ENCODE measurements around the gene RPS26.

The RPS26 gene

DNA sequence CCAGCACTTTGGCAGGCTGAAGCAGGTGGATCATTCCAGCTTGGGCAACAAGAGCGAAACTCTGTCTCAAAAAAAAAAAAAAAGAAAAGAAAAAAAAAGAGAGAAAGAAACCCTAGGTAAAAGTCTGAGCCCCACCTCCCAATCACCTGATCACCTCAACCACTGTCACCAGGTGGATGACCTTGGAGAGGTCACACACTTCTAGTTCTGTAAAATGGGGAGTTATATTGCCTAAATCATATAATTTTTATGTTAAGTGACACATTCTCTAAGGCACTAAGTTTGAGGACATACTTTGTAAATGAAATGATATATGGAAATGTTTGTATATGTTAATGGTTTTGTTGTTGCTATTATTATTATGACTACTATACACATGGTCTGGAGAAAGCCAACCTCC, 36.7 kb downstream of the RPS26 start:
- TF ChIP-seq TAF1 (IDR thresholded peaks at IDR 0.05; ENCODE audit: borderline replicate concordance, insufficient read depth, low read length): no peak
- no peak for TF ChIP-seq REST (IDR thresholded peaks at IDR 0.05; ENCODE audit: insufficient read depth in 1 of 2, low read depth in 2 of 2, low read length in 2 of 2)
- no peak for TF ChIP-seq FOXP2 (optimal IDR thresholded peaks at IDR 0.05; ENCODE audit: borderline replicate concordance, extremely low read depth, extremely low read length, insufficient read depth)
- TF ChIP-seq POLR2AphosphoS5 (IDR thresholded peaks at IDR 0.05; ENCODE audit: low read depth, low read length): no peak
- TF ChIP-seq SIN3A (IDR thresholded peaks at IDR 0.05; ENCODE audit: borderline replicate concordance, insufficient read depth, low read length): no peak

DNA sequence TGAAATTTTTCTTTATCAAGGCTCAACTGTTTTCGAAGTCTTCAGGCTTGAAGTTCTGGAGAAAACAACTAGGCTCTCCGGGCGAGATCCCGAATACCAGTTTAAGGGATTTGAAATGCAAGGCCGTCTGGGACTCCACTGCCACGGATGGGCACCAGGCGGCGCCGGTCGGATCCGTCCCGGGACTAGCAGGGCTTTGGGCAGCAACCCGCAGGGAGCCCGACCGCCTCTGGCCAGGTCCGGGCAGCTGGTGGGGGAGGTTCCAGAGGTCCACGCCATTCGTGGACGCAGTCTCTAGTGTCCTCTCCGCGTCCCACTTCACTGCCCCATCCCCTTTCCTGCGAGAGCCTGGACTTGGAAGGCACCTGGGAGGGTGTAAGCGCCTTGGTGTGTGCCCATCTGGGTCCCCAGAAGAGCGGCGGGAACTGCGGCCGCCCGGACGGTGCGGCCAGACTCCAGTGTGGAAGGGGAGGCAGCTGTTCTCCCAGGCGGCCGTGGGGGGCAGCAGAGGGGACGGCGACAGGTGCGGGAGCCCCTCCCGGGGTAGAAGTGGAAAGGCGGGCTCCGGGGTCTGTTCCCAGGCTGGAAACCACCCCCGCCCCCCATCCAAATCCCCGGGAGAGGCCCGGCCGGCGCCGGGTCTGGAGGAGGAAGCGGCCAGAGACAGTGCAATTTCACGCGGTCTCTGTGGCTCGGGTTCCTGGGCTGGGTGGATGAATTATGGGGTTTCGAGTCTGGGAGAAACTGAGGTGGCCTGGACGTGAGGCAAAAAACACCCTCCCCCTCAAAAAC, 37.4 kb downstream of the RPS26 start:
- TF ChIP-seq POLR2AphosphoS5 (IDR thresholded peaks at IDR 0.05; ENCODE audit: low read depth, low read length) (peak; percentile 27; the same call in 1 of the 2 replicates), FOXP2 (optimal IDR thresholded peaks at IDR 0.05; ENCODE audit: borderline replicate concordance, extremely low read depth, extremely low read length, insufficient read depth) (no peak), SIN3A (IDR thresholded peaks at IDR 0.05; ENCODE audit: borderline replicate concordance, insufficient read depth, low read length) (no peak), REST (IDR thresholded peaks at IDR 0.05; ENCODE audit: insufficient read depth in 1 of 2, low read depth in 2 of 2, low read length in 2 of 2) (no peak), TAF1 (IDR thresholded peaks at IDR 0.05; ENCODE audit: borderline replicate concordance, insufficient read depth, low read length) (no peak)

GRCh38 chr12:56079723-56080555, 38.2 kb downstream of the RPS26 start, which contains the start of gene ERBB3:
Gene ERBB3, plus strand, starts transcription at chr12:56080165. Its CDS starts 136 bp downstream, at chr12:56080301.
- TF ChIP-seq TAF1 (IDR thresholded peaks at IDR 0.05; ENCODE audit: borderline replicate concordance, insufficient read depth, low read length) (no peak), FOXP2 (optimal IDR thresholded peaks at IDR 0.05; ENCODE audit: borderline replicate concordance, extremely low read depth, extremely low read length, insufficient read depth) (peak; percentile 18), POLR2AphosphoS5 (IDR thresholded peaks at IDR 0.05; ENCODE audit: low read depth, low read length) (no peak)

GRCh38 chr12:56080556-56081138, 38.9 kb downstream of the RPS26 start:
- TF ChIP-seq SIN3A (IDR thresholded peaks at IDR 0.05; ENCODE audit: borderline replicate concordance, insufficient read depth, low read length) (no peak), FOXP2 (optimal IDR thresholded peaks at IDR 0.05; ENCODE audit: borderline replicate concordance, extremely low read depth, extremely low read length, insufficient read depth) (no peak), TAF1 (IDR thresholded peaks at IDR 0.05; ENCODE audit: borderline replicate concordance, insufficient read depth, low read length) (no peak), POLR2AphosphoS5 (IDR thresholded peaks at IDR 0.05; ENCODE audit: low read depth, low read length) (no peak), REST (IDR thresholded peaks at IDR 0.05; ENCODE audit: insufficient read depth in 1 of 2, low read depth in 2 of 2, low read length in 2 of 2) (no peak)

Measured in PFSK-1 (cell line).